Activated CD4-positive, alpha-beta T cell treated with anti-CD3 and anti-CD28 coated beads, Interleukin-2, Interleukin-6, amounts not matched to agents 100 ng/mL and 50 ng/mL, durations not matched to agents 16 hours and 8 hours (primary cell): ENCODE results near the gene CD9.

Experiments used
- DNase-seq: peaks from one replicate; pipeline ENCODE4 v3.0.0-alpha.2; 2020

Gene CD9

GRCh38 chr12:6222078-6222654 lies 22.0 kb downstream of the CD9 start:
- DNase-seq, result no peak

- no peak for DNase-seq
Observed at GRCh38 chr12:6223545-6223944, 23.3 kb downstream of the CD9 start.

GRCh38 chr12:6224550-6224949 lies 24.4 kb downstream of the CD9 start:
- no peak for DNase-seq

- DNase-seq, result no peak
Observed at GRCh38 chr12:6225630-6226001, 25.4 kb downstream of the CD9 start.

GRCh38 chr12:6226002-6226678 lies 25.9 kb downstream of the CD9 start:
- no peak for DNase-seq

GRCh38 chr12:6226679-6227051 lies 26.5 kb downstream of the CD9 start:
- DNase-seq, result no peak

GRCh38 chr12:6228535-6229223 lies 28.5 kb downstream of the CD9 start:
- DNase-seq, result no peak

GRCh38 chr12:6229224-6230218 lies 29.3 kb downstream of the CD9 start:
- DNase-seq, result no peak

GRCh38 chr12:6230321-6231110 lies 30.3 kb downstream of the CD9 start:
- DNase-seq, result peak; percentile 79

- no peak for DNase-seq
Observed at GRCh38 chr12:6231359-6232268, 31.4 kb downstream of the CD9 start.

- no peak for DNase-seq
Observed at GRCh38 chr12:6233121-6233971, 33.1 kb downstream of the CD9 start.

GRCh38 chr12:6234214-6234613 lies 34.0 kb downstream of the CD9 start:
- DNase-seq, result no peak

- no peak for DNase-seq
Observed at GRCh38 chr12:6234906-6235305, 34.7 kb downstream of the CD9 start.

GRCh38 chr12:6235499-6235898 lies 35.3 kb downstream of the CD9 start:
- DNase-seq, result no peak

GRCh38 chr12:6235906-6236640 lies 35.9 kb downstream of the CD9 start:
- no peak for DNase-seq

GRCh38 chr12:6236641-6236940 lies 36.4 kb downstream of the CD9 start:
- DNase-seq, result no peak

GRCh38 chr12:6237830-6238229 lies 37.6 kb downstream of the CD9 start:
- no peak for DNase-seq

- DNase-seq, result no peak
Observed at GRCh38 chr12:6238875-6239274, 38.7 kb downstream of the CD9 start.

- no peak for DNase-seq
Observed at GRCh38 chr12:6241495-6241894, 41.3 kb downstream of the CD9 start.

GRCh38 chr12:6249580-6249979 lies 49.4 kb downstream of the CD9 start:
- DNase-seq, result no peak
